Measurements from ENCODE around the gene DAZL.
A peak's percentile ranks its signal among the peaks of the same experiment; 100 is the strongest.

Gene DAZL

DNA sequence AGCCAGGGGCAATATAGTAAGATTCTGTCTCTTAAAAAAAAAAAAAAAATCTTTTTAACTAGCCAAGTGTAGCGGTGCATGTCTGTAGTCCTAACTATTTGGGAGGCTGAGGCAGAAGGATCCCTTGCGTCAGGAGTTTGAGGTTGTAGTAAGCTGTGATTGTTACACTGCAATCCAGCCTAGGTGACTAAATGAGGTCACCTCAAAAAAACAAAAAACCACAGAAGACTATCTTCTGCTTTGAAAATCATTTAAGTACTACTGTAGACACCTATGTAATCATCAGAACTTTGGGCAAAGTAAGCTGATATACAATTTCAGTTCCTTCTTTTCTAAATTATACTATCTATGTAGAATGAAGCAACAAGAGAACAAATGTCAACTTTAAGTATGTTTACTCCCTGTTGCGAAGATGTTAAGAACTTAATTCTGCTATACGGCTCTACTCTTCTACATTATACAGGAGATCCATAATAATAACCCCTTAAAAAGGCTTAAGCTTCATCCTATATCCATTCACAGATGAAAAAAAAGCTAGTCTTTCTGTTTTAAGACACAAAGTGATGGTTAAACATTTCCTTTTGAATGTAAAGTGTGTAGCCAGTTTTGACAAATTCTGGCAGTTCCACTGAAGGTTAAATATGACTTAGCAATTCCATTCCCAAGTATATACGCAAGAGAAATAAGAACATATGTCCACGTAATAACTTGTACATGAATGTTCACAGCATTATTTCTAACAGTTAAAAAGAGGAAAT, 15.2 kb downstream of the DAZL start:
- DNase-seq, result no peak

GRCh38 chr3:16589120-16589519, 16.1 kb downstream of the DAZL start:
- DNase-seq, result no peak

DNA sequence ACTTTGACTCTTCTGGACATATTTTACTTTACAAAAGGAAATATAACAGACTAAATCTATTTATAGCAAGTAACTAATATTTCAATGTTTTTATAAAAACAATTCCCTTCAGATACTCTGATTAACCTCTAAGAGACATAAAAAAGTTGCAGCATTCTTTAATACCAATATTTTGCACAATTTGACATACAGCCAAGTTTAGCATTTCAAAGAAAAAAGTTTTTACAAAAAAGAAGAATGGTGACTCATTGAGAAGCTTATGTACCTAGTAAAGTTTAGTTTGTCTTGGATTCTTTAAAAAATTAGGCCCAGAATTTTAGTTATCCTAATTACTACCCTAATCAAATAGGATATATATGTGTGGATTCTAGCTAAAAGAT, 17.6 kb downstream of the DAZL start:
- DNase-seq, result no peak

GRCh38 chr3:16587047-16587680, 18.1 kb downstream of the DAZL start:
- DNase-seq, result no peak

- no peak for DNase-seq
Measured at GRCh38 chr3:16584880-16585279, 20.3 kb downstream of the DAZL start.

DNA sequence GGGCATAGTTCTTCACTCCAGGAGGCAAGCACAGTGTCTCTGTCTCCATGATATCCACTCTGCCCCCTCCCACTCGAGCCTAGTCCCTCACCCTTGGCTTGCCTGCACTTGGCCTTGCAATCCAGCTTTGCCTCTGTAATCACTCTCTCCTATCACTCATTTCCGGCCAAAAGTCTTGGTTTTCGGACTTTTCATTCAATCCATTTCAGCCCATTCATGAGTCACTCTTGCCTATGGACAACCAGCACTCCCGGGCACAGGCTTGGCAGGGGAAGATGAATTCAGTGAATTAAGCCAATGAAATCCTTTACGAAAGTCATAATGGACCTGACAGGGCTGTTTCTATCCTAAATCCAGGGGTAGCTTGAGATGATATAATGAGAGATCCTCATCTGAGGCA, 21.7 kb downstream of the DAZL start:
- no peak for DNase-seq

DNA sequence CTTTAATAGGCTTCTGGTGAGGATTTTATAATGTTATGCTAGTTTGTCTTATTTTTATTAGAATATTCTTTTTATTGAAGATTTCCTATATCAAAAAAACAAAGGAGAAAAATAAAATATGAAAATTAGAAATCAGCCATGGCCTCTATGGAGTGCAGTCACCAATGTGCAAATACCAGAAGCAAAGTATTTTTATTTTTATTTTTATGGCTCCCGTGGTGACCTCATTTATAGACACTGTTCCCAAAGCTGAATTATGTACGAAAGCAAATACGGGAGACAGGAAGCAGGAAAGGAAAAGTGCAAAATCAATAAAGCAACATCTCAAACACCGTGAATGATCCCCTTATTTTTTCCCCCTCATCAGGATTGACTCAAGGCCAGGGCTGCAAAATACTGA, 35.1 kb downstream of the DAZL start:
- no peak for DNase-seq

DNA sequence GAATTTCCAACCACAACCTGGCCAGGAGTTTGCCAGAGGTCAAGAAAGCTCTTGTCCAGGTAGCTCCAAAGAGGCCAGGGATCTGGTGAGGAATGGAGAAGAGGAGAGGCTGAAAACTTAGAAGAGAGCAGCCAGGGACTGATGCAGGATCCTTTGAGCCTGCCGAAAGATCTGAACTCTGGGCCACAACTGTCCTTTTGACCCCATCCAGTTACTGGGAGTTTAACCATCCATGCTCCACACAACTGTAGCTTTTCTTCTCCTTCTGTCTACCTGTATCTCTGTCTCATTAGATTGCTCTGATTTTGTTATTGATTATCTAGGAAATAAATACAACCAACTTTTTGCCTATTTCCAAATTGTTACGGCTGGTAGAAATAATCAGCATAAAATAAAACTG, 36.7 kb downstream of the DAZL start:
- DNase-seq, result no peak

DNA sequence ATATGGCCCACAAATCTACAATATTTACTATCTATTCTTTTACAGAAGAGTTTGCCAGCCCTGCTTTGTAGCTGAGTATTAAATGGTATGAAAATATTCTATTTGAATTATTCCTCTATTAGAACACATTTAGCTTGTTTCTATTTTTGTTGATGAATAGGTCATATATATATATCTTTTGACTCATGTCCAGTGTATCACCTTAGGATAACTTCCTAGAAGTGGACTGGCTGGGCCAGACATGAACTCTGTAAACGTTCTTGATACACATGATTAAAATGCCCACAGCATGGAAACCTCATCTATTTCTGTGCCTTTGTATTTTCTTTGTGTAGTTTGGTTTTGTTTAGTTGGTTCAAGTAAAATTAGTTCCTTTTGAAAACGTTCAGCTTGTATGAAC, 37.1 kb downstream of the DAZL start:
- DNase-seq, result no peak

GRCh38 chr3:16559653-16560365, 45.4 kb downstream of the DAZL start:
- no peak for DNase-seq

- DNase-seq, result no peak
Measured at GRCh38 chr3:16554126-16554525, 51.1 kb downstream of the DAZL start.

DNA sequence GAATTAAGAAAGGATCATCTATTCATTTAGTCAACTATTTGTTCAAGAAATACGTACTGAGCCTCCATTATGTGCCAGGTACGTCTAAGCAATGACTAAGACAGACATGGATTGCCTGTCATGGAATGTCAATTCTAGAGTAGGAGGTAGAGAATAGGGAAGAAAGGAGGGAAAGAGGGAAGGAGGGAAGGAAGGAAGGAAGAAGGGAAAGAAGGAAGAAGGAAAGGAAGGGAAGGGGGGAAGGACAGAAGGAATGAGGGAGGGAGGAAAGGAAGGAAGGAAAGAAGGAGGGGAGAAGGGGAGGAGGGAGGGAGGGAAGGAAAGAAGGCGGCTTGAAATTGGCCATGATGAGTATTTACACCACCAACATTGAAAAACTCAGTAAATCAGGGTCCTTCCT, 52.5 kb downstream of the DAZL start:
- DNase-seq, result no peak

- DNase-seq, result no peak
Measured at GRCh38 chr3:16551342-16551976, 53.8 kb downstream of the DAZL start.

DNA sequence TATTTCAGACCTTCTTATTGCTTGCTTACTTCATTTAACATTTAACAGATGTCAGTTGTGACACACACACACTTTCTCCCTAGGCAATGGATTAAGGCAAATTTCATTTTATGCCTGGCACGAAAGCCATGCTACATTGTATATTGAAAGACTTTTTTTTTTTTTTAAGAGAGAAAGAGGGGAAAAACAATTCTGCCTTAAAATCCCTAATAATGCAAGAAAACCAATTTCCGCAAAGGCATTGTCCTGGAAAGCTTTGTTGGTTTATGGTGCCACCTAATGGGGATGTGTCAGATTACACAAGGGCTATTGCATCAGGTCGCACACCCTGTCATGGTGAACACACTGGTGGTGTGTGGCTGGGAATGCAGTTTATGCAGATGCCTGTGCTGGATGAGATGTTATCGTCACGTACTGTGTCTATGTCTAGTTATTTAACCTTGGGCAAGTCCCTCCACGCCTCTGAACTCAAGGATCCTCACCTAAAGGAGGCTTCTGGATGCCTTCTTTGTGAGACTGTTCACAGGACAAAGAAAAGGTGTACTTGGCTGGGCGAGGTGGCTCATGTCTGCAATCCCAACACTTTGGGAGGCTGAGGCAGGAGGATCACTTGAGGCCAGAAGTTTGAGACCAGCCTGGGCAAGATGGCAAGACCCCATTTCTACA, 54.4 kb downstream of the DAZL start:
- peak; percentile 42 for DNase-seq

- no peak for DNase-seq
Measured at GRCh38 chr3:16550305-16550675, 54.9 kb downstream of the DAZL start.

DNA sequence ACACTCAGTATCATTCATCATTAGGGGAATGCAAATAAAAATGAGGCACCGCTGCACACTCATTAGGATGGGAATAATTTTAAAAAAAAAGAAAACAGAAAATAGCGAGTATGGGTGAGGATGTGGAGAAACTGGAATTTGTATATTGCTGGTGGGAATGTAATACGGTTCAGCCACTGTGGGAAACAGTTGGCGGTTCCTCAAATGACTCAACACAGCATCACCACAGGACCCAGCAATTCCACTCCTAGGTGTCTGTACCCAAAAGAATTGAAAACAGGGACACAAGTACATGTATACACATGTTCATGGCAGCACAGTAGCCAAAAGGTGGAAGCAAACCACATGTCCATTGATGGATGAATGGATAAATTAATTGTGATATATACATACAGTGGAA, 56.5 kb downstream of the DAZL start:
- DNase-seq, result no peak

DNA sequence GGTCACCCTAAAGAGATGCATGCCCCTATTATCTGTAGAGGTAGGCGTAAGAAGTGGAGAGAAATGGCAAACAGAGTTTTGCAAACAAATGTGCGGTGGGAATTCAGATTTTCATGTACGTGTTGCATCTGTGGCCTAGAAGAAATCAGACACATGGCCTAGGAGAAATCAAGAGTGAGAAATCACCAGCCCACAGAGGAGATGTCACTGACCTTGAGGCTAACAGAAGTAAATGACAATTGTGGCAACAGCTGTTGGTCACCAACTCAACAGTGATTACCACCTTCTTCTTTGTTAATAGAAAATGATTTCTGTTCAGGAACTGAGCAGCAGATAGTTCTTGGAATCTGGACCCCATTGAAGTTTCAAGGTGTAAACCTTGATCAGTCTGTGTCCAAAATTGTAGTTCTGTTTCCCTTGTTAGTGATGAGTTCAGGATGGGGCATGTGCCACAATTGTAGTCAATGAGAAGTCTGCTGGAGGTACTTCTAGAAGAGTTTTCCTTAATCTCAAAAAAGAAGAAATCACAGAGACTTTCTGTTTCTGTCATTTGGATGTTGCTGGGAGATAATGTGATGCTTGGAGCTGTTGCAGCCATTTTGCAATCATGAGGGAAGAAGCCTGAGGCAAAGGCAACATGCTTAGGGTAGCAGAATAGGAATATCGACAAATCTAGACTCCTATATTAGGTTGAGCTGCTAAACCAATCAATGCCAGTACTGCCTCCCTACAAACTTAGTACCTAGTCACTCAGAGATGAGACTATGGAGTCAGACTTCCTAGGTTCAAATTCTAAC, 57.5 kb downstream of the DAZL start:
- no peak for DNase-seq

GRCh38 chr3:16546186-16547010, 58.8 kb downstream of the DAZL start:
- no peak for DNase-seq

DNA sequence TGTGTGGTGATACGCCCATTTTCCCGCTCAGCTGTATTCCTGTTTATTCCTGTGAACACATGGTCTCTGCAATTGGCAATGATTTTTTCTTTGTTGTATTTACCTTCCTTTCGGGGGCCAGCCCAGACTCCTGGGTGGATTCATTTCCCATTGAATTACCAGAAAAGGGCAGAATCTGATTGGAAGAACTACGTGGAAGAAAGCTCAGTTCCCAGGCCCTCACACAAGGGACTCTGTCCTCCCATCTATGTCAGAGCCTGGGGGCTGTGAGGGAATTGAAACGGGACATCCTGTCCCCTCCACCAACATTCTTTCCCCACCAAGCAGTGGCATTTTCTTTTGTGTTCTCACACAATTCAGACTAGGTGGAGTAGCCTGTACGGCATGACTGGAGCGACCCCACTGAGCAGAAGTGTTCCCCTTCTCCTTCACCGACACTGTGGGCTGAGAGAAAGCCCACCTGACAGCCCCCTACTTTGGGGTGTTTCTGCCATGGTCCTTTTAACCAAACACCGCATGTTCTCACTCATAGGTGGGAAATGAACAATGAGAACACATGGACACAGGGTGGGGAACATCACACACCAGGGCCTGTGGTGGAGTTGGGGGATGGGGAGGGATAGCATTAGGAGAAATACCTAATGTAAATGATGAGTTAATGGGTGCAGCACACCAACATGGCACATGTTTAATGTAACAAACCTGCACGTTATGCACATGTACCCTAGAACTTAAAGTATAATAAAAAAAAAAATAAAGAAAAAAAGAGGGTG, 59.6 kb downstream of the DAZL start:
- no peak for DNase-seq

DNA sequence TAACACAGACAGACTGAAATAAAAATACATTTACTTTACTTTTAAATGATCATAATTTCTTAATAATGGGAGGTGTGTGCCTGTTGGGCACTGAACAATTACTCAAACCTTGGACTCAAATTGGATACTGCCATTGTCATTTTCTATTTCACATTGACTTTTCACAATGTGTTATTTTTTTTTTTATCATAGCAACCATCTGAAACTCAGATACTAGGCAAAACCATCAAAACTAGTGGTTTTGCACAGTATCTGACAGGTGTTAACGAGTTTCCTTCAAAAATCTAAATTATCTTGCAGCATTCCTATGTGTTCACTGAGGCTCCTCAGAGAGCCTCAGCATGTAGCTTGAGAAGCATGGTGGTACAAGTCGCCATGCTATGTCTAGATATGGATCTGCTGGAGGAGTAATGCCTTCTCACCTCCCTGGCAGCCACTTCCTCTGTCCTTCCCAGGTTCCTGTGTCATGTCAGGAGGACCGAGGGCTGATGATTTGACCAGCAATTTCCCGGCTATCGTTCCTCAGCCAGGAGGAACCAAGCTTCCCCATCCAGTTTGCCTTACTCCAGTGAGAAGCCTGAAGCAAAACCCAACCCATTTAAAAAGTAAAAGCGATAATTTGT, 61.9 kb downstream of the DAZL start:
- DNase-seq, result no peak

Data from COR-L47 (cell line).